Measurements from ENCODE around the gene GCK. TPM values are rescaled to one million over a fixed set of nuclear protein-coding genes. Genes with fewer than 3 reads are reported as not detected.

Gene GCK
- total RNA-seq, 1 donor from 2014 or later = 1.2 TPM

GRCh38 chr7:44222776-44223261 lies 33.6 kb upstream of the GCK start:
- DNase-seq (ENCODE audit: low spot score) = no peak

DNA sequence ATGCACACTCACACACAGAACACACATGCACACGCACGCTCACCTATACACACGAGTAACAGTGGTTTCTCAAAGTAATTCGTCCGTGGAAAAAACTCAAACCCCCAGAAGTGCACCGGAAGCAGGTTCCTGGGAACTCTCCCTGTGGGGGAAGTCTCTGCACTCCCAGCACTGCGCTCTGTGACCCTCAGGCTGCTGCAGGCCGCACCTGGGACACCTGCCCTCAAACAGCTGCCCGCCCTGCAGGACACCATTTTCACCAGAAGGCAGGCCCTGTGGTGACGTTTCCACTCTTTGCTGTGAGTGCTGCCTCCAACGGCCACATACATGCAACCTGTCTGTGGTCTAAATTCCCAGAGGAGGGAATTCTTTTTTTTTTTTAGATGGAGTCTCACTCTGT lies 32.8 kb upstream of the GCK start:
- no peak for DNase-seq (ENCODE audit: low spot score)

- DNase-seq (ENCODE audit: low spot score) = no peak
Measured at GRCh38 chr7:44221231-44221791, 32.1 kb upstream of the GCK start.

DNA sequence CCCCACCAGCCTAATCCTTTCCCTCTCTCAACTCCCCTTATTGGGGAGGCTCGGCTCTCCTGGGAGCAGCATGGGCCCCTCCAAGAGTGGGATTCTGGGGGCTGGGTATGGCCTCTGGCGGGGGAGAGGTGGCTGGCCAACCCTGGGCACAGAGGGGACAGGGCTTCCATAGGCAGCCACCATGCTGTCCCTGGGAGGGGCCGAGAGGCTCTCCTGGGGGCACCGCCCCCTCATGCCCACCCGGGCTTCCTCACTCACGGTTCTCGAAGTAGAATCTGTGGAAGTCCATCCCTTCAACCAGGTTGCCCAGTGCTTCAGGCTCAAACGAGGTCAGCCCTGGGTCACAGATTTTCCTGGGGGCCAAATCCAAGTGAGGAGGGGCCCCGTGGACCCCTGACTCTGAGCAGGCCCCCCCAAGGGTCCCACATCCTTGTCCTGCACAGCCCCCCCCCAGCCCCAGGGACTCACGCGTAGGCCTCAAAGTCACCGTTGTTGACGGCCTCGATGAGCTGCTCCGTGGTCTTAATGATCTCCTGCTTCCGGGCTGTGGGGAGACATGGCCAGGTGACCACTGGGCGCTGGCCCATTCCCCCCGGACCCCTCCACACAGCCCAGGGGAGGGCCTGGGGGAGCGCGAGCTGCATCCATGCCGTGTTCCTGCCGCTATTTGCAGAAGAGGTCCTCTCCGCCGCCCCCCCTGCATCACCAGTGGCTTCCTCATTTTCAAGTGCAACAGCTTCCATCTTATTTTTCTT lies 31.3 kb upstream of the GCK start:
- no peak for DNase-seq (ENCODE audit: low spot score)

DNA sequence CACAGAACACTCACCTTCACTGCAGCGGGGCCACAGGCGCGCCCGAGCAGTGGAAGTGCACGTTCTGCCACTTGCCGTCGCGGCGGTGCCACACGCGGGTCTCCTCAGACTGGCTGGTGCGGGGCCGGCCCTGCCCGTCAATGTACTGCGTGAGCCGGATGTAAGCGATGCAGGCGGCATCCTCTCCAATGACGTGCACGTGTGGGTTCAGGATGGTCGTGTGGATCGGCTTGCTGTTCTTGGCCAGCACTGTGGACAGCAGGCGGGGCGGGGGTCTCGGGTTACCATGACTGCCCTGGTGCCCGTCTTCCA lies 30.8 kb upstream of the GCK start:
- DNase-seq (ENCODE audit: low spot score) = no peak

DNA sequence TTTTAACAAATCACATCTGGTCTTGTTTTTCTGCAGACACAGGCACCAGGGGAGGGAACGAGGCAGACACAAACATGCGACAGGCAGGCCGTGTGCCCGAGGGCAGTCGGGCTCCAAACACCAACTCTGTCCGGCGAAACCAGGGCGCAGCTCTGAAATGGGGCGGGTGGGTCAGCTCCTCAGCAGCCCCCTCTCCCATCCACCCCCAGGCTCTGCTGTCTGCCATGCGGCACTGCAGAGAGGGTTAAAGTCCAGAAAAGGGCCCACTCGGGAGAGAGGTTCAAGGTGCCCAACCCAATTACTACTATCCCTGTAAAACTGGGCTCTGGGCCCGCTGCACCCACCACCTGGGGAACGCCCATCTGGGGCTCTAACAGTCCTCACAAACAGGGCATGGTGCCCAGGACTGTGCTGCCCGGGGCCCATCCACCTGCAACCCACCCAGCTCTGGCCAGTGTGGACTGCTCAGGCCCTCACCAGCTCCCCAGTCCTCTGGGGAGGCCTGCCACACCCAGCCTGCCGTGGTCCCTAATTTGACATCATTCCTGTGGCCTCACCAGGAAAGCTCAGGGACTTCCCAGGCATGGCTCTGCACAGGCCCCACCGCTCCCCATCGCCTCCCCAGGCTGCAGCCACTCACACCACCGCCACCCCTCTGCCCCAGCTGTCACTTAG lies 30.3 kb upstream of the GCK start:
- DNase-seq (ENCODE audit: low spot score) = no peak

DNA sequence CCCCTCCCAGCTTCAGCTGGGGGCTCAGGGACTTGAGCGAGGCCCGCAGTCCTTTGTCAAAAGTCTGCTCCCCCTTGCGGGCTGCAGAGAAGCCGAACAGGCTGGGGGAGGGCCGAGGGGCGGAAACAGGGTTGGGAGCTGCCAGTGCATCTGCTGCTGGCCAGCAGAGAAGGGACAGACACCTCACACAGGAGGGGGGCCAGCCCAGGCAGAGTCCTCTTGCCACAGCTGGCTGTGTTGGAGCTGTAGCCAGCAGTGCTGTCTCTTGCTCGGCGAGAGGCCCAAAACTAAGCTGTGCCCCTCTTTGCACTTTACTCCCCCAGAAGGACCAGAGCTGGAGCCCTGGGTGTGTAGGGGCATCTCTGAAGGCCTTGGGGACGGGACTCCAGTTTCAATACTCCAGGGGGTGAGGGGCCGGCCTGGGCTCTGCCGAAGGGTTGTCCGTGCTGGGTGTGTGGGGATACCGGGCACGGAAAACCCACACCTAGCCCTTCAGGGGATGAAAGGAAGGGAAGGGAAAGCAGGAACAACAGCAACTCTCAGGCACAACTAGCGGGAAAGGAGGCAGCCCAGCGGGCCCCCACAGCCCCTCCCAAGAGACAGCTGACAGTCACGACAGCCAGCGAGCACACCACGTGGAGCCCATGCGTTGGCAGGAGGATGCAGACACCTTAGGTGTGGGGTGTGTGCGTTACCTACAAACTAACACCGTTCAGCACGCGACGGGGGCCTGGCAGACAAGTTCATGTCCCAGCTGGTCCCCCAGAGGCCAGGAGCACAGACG lies 29.4 kb upstream of the GCK start:
- no peak for DNase-seq (ENCODE audit: low spot score)

DNA sequence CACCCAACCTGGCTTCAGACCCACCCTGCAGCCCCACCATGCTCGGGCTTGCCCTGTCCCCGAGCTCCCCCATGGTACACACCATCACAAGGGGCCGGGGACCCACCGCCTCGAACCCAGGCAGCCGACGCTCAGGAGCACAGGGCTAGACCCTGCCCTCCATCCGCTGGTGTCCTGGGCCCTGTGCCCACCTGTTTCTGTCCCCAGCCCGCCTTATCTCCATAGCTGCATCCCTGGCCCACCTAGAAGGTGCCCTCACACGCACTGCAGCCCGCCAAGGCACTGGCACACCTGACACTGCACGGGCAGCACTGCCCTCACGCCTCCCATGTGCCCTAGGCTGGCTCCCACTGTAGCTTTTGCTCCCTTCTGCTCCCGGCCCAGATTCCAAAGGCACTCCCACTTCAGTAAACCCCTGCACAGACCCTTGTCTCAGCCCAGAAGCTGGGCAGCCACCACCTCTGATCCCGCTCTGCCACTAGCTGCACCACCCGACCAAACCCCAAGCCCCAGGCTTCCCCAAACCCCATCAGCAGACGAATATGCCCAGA lies 28.7 kb upstream of the GCK start:
- DNase-seq (ENCODE audit: low spot score) = no peak

DNA sequence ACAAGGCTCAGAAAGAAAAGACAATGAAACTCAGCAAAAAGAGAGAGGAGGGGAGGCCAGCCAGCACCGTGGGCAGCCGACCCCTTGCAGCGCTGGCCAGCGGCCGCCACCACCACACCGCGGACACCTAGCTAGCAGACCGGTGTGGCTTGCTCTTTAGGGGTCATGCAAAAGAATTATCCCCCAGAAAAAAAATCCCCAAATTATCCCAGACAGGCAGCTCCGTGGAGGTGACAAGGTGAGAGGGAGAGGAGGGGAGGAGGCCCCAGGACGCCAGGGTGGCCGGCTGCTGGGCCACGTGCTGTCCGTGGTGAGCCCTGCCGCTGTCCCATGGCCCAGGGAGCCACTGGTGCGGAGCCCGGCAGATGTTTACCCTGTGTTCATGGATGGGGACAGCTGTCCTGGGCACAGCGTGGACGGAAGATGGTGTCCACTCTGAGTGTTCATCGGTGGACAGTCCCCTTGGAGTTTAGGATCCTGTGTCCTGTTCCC lies 28.0 kb upstream of the GCK start:
- DNase-seq (ENCODE audit: low spot score) = no peak

GRCh38 chr7:44216521-44217222 lies 27.4 kb upstream of the GCK start:
- no peak for DNase-seq (ENCODE audit: low spot score)

- DNase-seq (ENCODE audit: low spot score) = no peak
Measured at GRCh38 chr7:44216019-44216418, 26.8 kb upstream of the GCK start.

DNA sequence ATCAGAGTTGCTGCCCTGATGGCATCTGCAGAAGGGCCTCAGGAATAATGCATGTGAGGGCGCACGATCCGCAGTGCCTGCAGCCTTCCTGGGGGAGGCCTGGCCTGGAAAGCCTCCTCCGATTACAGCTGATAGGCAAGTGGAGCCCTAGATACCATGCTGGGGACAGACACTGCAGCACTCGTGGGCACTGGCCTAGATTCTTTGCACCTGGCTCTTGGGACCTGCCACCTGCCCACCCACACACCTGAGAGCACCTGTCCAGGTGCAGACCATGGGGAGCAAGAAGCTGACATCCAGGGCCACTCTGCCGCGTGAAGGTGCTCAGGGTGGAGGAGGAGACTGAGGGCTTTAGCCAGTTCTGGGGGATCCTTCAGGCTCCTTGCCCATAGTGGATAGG lies 26.3 kb upstream of the GCK start:
- no peak for DNase-seq (ENCODE audit: low spot score)

- no peak for DNase-seq (ENCODE audit: low spot score)
Measured at GRCh38 chr7:44213877-44214388, 24.7 kb upstream of the GCK start.

GRCh38 chr7:44213206-44213876 lies 24.1 kb upstream of the GCK start:
- DNase-seq (ENCODE audit: low spot score) = no peak

DNA sequence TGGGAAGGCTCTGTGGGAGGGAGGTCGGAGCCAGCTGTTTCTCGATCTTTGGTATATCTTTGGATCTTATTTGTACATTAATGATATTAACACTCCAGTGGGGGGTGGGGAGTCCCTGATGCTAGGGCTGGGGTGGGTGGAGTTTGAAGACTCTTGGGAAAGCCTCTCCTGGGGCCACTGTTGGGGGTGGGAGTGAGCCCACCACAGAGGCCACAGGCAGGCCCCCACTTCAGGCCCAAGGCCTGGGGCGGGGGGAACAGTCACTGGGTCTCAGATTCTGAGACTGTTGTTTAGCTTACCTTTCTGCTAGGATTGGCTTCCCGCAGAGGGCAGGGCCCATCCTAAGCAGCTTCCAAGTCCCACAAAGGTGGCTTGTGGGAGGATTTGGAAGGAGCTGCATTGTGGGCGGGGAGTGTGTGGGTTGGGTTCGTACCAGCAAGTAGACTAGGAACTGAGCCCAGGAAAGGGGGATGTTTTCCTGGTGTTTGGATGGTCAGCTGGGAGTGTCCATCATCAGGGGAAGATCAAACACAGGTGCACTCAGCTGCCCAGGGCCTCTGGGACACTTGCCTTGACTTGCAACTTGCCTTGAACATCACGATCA lies 23.4 kb upstream of the GCK start:
- no peak for DNase-seq (ENCODE audit: low spot score)

DNA sequence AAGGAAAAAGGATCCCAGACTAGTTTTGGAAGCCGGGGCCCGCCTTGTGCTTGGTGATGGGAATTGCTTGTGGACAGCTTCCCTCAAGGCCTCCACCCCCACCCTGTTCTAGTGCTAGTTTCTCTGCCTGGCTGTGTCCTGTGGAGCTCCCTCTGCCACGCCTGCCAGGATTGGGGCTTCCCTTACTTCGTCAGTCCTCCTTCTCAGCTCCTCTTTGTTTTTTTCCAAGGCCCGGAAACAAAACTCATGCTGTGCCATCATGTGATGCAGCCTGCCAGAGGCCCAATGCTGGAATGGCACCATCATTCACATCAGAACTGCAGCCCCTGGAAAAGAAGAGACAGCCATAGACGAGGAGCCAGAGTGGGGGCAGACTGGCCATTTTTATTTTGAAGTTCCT lies 22.8 kb upstream of the GCK start:
- no peak for DNase-seq (ENCODE audit: low spot score)

DNA sequence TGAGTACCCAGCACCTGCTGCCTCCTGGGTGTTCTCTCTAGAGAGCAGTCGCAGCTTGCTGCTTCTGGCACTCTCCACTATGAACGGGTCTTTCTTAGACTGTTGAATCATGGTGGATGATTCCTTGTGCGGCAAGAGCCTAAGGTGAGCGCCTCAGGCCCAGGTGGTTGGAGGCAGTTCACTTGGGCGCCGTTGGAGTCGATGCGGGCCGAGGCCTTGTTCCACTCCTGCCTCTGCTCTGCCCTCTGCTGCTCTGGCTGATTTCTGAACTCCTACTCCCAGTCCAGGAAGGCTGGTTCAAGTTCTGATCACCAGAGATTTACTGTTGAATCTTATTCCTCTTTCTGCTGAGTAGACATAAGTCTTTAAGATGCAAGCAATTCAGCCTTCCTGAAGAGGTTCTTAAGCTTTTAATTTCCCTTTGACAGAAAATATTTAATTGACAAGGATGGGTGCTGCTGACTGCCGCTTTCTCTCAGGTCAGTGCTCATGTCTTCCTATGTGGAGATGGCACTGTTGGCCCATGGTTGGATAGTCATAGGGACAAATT lies 22.0 kb upstream of the GCK start:
- DNase-seq (ENCODE audit: low spot score) = no peak

DNA sequence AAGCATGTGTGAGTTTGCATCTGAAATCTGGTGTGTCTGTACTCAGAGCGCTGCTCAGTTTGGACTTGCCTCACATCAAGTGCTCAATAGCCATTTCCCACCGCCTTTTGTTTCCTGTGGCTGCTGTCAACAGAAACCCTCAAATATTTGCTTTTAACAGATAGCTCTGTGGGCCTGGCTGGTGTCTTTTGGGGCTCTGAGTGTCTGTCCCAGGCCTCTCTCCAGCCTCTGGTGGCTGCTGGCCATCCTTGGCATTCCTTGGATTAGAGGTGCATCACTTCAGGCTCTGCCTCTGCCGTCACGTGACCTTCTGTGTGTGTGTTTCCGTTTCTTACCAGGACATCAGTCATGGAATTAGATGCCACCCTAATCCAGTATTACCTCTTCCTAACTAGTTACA lies 20.9 kb upstream of the GCK start:
- no peak for DNase-seq (ENCODE audit: low spot score)

DNA sequence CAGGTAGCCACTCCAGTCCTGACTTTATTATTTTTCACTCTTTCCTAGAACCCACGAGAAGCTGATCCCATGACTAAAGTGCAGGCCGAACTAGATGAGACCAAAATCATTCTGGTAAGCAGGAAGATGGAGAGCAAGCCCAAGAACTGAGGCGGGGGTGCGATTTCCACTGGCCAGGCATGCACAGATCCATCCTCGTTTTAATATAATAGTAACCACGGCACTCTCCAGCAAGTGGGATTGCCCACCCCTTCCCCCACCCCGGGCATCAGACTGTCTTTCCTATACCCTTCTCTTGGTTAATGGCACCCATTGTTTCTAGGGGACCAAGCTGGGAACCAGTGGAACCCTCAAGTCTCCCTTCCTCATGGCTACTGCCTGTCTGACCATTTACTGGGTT lies 18.8 kb upstream of the GCK start:
- DNase-seq (ENCODE audit: low spot score) = no peak

- DNase-seq (ENCODE audit: low spot score) = no peak
Measured at GRCh38 chr7:44206008-44206407, 16.8 kb upstream of the GCK start.

Measured in umbilical cord (tissue), 2 donors.